GM23248 (cell line): ENCODE measurements around the gene PQBP1. TPM values are rescaled to one million over a fixed set of nuclear protein-coding genes. Genes with fewer than 3 reads are reported as not detected.

Source experiments
- DNase-seq: peaks from one replicate; pipeline ENCODE4 v3.0.0-alpha.2; 2015
- H2AFZ ChIP-seq: fragments of 200-600 bp; sonication (generic); 2 replicates; pipeline ENCODE4 v1.6.1; 2016; ENCODE audit warnings: antibody characterized with exemption
- H3F3A ChIP-seq: fragments of 200-600 bp; sonication (generic); 2 replicates; pipeline ENCODE4 v1.6.1; 2016; ENCODE audit warnings: mild to moderate bottlenecking, antibody characterized with exemption, mixed run types; ENCODE audit not compliant: insufficient read depth
- H3K27ac ChIP-seq: fragments of 200-600 bp; sonication (generic); 2 replicates; pipeline ENCODE4 v1.5.1; 2016; ENCODE audit warnings: mild to moderate bottlenecking
- H3K27me3 ChIP-seq: fragments of 200-600 bp; sonication (generic); replicated peaks from 2 replicates; pipeline ENCODE4 v1.6.1; 2016; ENCODE audit warnings: mild to moderate bottlenecking; ENCODE audit not compliant: insufficient read depth
- H3K36me3 ChIP-seq: fragments of 200-600 bp; sonication (generic); 2 replicates; pipeline ENCODE4 v1.6.1; 2016; ENCODE audit warnings: low read depth, mild to moderate bottlenecking
- H3K4me1 ChIP-seq: fragments of 200-600 bp; sonication (generic); 2 replicates; pipeline ENCODE4 v1.6.1; 2016; ENCODE audit warnings: mild to moderate bottlenecking; ENCODE audit not compliant: insufficient read depth
- H3K4me2 ChIP-seq: fragments of 200-600 bp; sonication (generic); one replicate; pipeline ENCODE4 v1.6.1; 2016; ENCODE audit warnings: mild to moderate bottlenecking; ENCODE audit not compliant: unreplicated experiment
- H3K4me3 ChIP-seq: fragments of 200-600 bp; sonication (generic); 2 replicates; pipeline ENCODE4 v1.5.1; 2016; ENCODE audit warnings: mild to moderate bottlenecking
- H3K79me2 ChIP-seq: fragments of 200-600 bp; sonication (generic); 2 replicates; pipeline ENCODE4 v1.6.1; 2016; ENCODE audit warnings: mild to moderate bottlenecking; ENCODE audit not compliant: insufficient read depth
- H3K9ac ChIP-seq: fragments of 200-600 bp; sonication (generic); 2 replicates; pipeline ENCODE4 v1.6.1; 2016; ENCODE audit warnings: mild to moderate bottlenecking
- H3K9me2 ChIP-seq: fragments of 200-600 bp; sonication (generic); 2 replicates; pipeline ENCODE4 v1.6.1; 2016; ENCODE audit warnings: mixed run types, mild to moderate bottlenecking, moderate library complexity; ENCODE audit not compliant: insufficient read depth
- H3K9me3 ChIP-seq: fragments of 200-600 bp; sonication (generic); one replicate; pipeline ENCODE4 v1.6.1; 2017; ENCODE audit warnings: low read depth
- H4K20me1 ChIP-seq: fragments of 200-600 bp; sonication (generic); 2 replicates; pipeline ENCODE4 v1.6.0; 2016; ENCODE audit not compliant: insufficient read depth
- EZH2 ChIP-seq: fragments of 200-600 bp; sonication (generic); IDR thresholded peaks from 2 replicates; pipeline ENCODE4 v1.6.1; 2018; ENCODE audit warnings: antibody characterized with exemption, mild to moderate bottlenecking; ENCODE audit not compliant: insufficient read depth, poor library complexity, severe bottlenecking
- EZH2phosphoT487 ChIP-seq: fragments of 200-600 bp; sonication (generic); IDR thresholded peaks from 2 replicates; pipeline ENCODE4 v1.6.1; 2018; ENCODE audit warnings: antibody characterized with exemption, moderate library complexity, mild to moderate bottlenecking, low read depth; ENCODE audit not compliant: insufficient read depth
- WGBS, 2 experiments: methylation state at CpG; one replicate each; pipeline ENCODE4 v1.1.6; 2015 to 2017; ENCODE audit warnings: low lambda C conversion rate in 2 of 2, low coverage in 1 of 2; ENCODE audit errors: missing lambda C conversion rate in 2 of 2; 5-methylcytosine and 5-hydroxymethylcytosine counted together
- in situ Hi-C: fragments of 300-500 bp; cut with MboI; formaldehyde crosslinking; loops from 2 replicates; pipeline ENCODE4 v1.15.0; 2020
- polyA plus RNA-seq: library from polyadenylated mRNA; unstranded; fragments of >200 nt; fragmentation: Nextera tagmentation; extraction: Ambion mirVana; gene quantifications from 2 replicates; pipeline ENCODE4 v1.2.1, GENCODE V29; 2016
- total RNA-seq: library from RNA; depleted of rRNA; stranded (reverse); fragments of >200 nt; shearing (Covaris generic); gene quantifications from 2 replicates; pipeline ENCODE4 v1.2.3, GENCODE V29; 2014

The PQBP1 gene
- total and polyA plus RNA-seq, 2 experiments from 2014 or later, result 30.3 to 45.4 TPM

GRCh38 chrX:48893556-48894348, 4.0 kb upstream of the PQBP1 start:
- no peaks in the 10 kb centered on the region for H3K9me3 ChIP-seq
- no peaks in the 10 kb centered on the region for H3K27me3 ChIP-seq

GRCh38 chrX:48894891-48895290, 2.8 kb upstream of the PQBP1 start:
- H4K20me1 ChIP-seq, result no peaks in the 10 kb centered on the region
- no peaks in the 10 kb centered on the region for H3K9me3 ChIP-seq
- no peak overlapping the region for H3K9ac ChIP-seq
- H3K27ac ChIP-seq, result no peak overlapping the region
- no peak for DNase-seq
- no peaks in the 10 kb centered on the region for H3K36me3 ChIP-seq
- TF ChIP-seq EZH2phosphoT487, result no peak
- no peak for TF ChIP-seq EZH2
- H3K9me2 ChIP-seq, result no peaks in the 10 kb centered on the region
- no peak overlapping the region for H3K4me3 ChIP-seq
- in situ Hi-C loops, result no loop called here
- no peaks in the 10 kb centered on the region for H3F3A ChIP-seq
- no peak overlapping the region for H3K4me2 ChIP-seq
- peaks cover 33% of the 10 kb centered on the region for H3K79me2 ChIP-seq
- 0 out of 2 replicates have a peak, but pooled peaks cover 4% of the 10 kb centered on the region for H3K4me1 ChIP-seq
- H2AFZ ChIP-seq, result no peak overlapping the region
- WGBS, 2 experiments, result 59 to 65% methylated on average over 6 of the region's 6 CpGs
- H3K27me3 ChIP-seq, result no peaks in the 10 kb centered on the region

More at GRCh38 chrX:48893556-48894348, 4.0 kb upstream of the PQBP1 start:
- no peaks in the 10 kb centered on the region for H3K36me3 ChIP-seq
- no peaks in the 10 kb centered on the region for H3F3A ChIP-seq
- H2AFZ ChIP-seq, result no peak overlapping the region
- H3K4me1 ChIP-seq, result 0 out of 2 replicates have a peak, but pooled peaks cover under 1% of the 10 kb centered on the region
- no peak overlapping the region for H3K27ac ChIP-seq
- TF ChIP-seq EZH2, result no peak
- no peak for TF ChIP-seq EZH2phosphoT487
- no peaks in the 10 kb centered on the region for H4K20me1 ChIP-seq
- H3K4me3 ChIP-seq, result no peak overlapping the region
- no peak for DNase-seq
- in situ Hi-C loops, result no loop called here
- H3K9ac ChIP-seq, result no peak overlapping the region
- H3K4me2 ChIP-seq, result no peak overlapping the region
- no peaks in the 10 kb centered on the region for H3K9me2 ChIP-seq
- WGBS, 2 experiments, result 67 to 81% methylated on average over 6 to 10 of the region's 16 CpGs
- peaks cover 22% of the 10 kb centered on the region for H3K79me2 ChIP-seq

GRCh38 chrX:48896611-48897011, 1.1 kb upstream of the PQBP1 start:
- Histone ChIP-seq H3K9me3 (no peaks in the 10 kb centered on the region), H4K20me1 (no peaks in the 10 kb centered on the region), H3K4me1 (0 out of 2 replicates have a peak, but pooled peaks cover 4% of the 10 kb centered on the region), H3K4me2 (peak overlapping the region; percentile 85), H3K79me2 (peaks cover 44% of the 10 kb centered on the region), H3K9ac (peak overlapping the region; percentile 94), H3K4me3 (peak overlapping the region; percentile 79), H3K27me3 (no peaks in the 10 kb centered on the region), H3F3A (no peaks in the 10 kb centered on the region), H3K9me2 (no peaks in the 10 kb centered on the region), H2AFZ (peak overlapping the region; percentile 88), H3K27ac (peak overlapping the region; percentile 90), H3K36me3 (no peaks in the 10 kb centered on the region)
- DNase-seq, result peak; percentile 20
- in situ Hi-C loops, result no loop called here
- 29 to 39% methylated on average over 2 to 7 of the region's 9 CpGs for WGBS, 2 experiments
- TF ChIP-seq EZH2phosphoT487, result no peak
- TF ChIP-seq EZH2, result no peak

GRCh38 chrX:48897157-48897624, 539 bp upstream of the PQBP1 start:
- H3K27ac ChIP-seq, result peak overlapping the region; percentile 90
- H3K79me2 ChIP-seq, result peaks cover 44% of the 10 kb centered on the region
- no peaks in the 10 kb centered on the region for H3K9me2 ChIP-seq
- 0 out of 2 replicates have a peak, but pooled peaks cover 4% of the 10 kb centered on the region for H3K4me1 ChIP-seq
- TF ChIP-seq EZH2phosphoT487, result no peak
- no peak for TF ChIP-seq EZH2
- H3K4me3 ChIP-seq, result peak overlapping the region; percentile 79
- WGBS, 2 experiments, result 0% methylated on average over 15 to 17 of the region's 38 CpGs
- H3K9ac ChIP-seq, result peak overlapping the region; percentile 94
- peak overlapping the region; percentile 85 for H3K4me2 ChIP-seq
- H3K36me3 ChIP-seq, result no peaks in the 10 kb centered on the region
- no peaks in the 10 kb centered on the region for H3K27me3 ChIP-seq
- no peaks in the 10 kb centered on the region for H3K9me3 ChIP-seq
- H4K20me1 ChIP-seq, result no peaks in the 10 kb centered on the region
- in situ Hi-C loops, result no loop called here
- no peaks in the 10 kb centered on the region for H3F3A ChIP-seq
- H2AFZ ChIP-seq, result peak overlapping the region; percentile 88
- DNase-seq, result peak; percentile 84
